GM21526 (cell line): ENCODE data around the gene AP3S1.
A peak's percentile ranks its signal among the peaks of the same experiment; 100 is the strongest.
"Not testable (repeated sequence)": the region's sequence is repeated elsewhere in the genome, so short reads cannot be mapped to it uniquely, and the experiment has no call there.

Experiments used
- ATAC-seq: cut with Tn5 transposase; IDR thresholded peaks from one replicate; pipeline ENCODE4 v1.9.1; 2021; ENCODE audit warnings: moderate library complexity; ENCODE audit not compliant: unreplicated experiment, low FRiP score

AP3S1 gene

GRCh38 chr5:115841382-115842088 lies at the start of gene AP3S1, which contains the start of gene ATG12:
AP3S1 (plus strand) TSS chr5:115841935; CDS start chr5:115842038, 103 bp downstream.
ATG12 (minus strand) TSS chr5:115841565; CDS start chr5:115841552, 13 bp downstream.
- peak; percentile 85 for ATAC-seq

GRCh38 chr5:115795700-115796099 lies 46.0 kb upstream of the AP3S1 start:
- no peak for ATAC-seq

GRCh38 chr5:115796656-115797055 lies 45.1 kb upstream of the AP3S1 start:
- no peak for ATAC-seq

GRCh38 chr5:115798252-115798651 lies 43.5 kb upstream of the AP3S1 start:
- no peak for ATAC-seq

GRCh38 chr5:115800108-115800507 lies 41.6 kb upstream of the AP3S1 start:
- no peak for ATAC-seq

DNA sequence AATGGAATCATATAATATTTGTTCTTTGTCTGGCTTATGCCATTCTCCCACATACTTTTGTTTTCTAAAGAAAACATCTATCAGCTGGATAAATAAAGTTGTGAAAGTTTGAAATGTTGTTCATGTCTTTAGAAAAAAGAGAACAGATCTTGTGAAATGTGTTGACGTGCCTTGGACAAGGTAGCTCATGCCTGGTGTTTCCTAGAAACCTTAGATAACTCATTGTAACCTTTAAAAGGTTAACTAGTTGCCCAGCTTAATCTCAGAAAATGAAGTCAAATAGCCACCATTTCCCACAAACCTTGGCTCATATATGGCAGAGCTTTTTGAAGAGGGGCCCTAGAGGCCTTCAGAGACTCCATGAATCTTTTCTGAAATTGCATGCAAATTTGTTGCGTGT lies 40.6 kb upstream of the AP3S1 start:
- no peak for ATAC-seq

DNA sequence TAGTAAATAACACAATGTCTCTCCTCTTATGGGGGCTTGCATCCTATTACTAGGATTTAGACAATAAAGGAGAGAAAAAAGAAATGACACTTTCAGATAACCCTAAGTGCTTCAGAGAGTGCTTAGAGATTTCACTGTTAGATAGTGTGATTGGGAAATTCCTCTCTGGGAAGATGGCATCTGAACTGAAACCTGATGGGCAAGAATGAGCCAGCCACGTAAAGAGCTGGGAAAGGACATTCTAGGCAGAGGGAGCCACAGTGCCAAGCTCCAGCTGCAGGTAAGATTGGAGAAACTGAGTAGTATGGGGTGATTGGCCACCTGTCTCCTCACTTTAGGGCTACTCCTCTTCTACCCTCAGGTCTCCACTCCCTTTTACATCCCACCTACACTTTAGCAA lies 39.8 kb upstream of the AP3S1 start:
- ATAC-seq, result no peak

DNA sequence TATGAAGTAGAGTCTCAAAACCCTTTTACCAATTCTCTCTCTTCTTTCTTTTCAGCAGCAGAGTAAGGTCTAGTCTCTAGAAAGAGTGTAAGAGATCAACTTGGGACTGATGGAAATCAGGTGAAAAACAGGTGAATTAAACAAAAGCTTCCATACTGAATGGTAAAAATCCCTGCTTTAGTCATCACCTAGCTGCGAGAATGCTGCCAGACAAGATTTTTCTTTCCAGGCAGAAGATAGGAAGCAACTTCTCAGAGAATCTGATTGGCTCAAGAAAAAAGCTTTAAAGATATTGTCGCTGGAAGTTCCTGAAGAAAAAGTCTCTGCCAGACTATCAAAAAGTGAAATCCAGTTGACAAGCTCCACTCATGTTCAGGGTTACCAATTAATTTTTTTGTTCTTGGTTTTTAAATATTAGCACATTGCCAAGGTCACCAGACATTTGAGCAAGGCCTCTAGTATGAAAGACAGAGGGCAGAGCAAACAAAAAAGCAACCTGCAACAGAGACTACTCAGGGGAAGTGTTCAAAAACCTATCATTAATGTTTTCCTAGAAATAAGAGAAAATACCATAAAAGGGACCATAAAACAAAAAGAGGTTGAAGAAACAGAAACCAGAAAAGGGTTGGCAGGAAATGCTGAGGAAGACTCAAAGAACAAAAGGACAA lies 34.6 kb upstream of the AP3S1 start:
- ATAC-seq, result no peak

DNA sequence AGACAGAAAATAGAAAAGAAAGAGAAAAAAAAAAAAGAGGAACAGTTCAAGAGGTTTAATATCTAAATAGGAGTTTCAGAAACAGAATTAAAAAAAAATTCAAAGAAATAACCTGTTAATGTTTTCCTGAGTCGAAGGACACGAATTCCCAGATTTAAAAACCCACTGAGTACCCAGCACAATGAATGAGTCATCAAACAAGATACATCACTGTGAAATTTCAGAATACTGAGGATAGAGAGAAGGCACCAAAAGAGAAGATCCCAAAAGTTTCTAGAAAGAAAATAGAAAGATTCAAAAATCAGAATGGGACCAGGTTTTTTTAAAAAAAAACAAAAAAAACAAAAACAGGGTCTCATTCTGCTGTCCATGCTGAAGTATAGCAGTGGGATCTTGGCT lies 34.1 kb upstream of the AP3S1 start:
- ATAC-seq, result no peak

GRCh38 chr5:115808066-115808465 lies 33.7 kb upstream of the AP3S1 start:
- not testable (repeated sequence) for ATAC-seq

DNA sequence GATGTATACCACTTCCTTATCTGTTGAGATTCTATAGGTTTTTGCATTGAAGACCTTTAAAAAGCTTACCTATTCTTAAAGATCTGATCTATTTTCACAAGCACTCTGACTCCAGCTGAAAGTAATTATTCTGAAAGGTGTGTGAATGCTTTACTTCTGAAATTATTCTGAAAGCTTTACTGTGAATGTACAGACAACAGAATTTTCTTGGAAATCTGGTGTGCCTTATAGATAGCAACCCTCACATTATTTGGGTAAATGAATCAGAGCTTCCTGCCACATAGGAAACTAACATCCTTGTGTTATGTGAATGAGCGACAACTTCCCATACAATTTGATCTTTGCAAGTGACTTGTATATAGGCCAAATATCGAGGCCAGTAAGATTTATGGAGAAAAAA lies 31.8 kb upstream of the AP3S1 start:
- no peak for ATAC-seq

DNA sequence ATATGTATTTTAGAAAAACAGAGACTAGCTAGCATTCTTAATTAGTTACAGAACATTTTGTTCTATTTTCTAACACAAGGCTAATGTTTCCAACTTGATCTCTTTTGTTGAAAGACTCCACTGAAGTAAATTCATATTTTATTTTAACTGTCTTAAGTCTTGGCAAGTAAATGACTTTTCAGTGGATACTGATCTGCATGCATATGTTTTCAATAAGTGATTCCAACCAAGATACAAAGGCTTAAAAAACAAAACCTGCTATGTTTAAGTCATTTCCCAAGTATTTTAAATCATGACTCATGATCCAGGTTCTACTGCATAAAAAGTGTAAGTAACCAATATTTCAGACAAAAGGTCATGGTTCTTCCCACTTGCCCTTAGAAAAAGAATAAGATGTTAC lies 31.0 kb upstream of the AP3S1 start:
- ATAC-seq, result no peak

GRCh38 chr5:115811406-115811805 lies 30.3 kb upstream of the AP3S1 start:
- no peak for ATAC-seq

GRCh38 chr5:115812372-115812771 lies 29.4 kb upstream of the AP3S1 start:
- ATAC-seq, result no peak

- ATAC-seq, result no peak
Measured at GRCh38 chr5:115813719-115814118, 28.0 kb upstream of the AP3S1 start.

DNA sequence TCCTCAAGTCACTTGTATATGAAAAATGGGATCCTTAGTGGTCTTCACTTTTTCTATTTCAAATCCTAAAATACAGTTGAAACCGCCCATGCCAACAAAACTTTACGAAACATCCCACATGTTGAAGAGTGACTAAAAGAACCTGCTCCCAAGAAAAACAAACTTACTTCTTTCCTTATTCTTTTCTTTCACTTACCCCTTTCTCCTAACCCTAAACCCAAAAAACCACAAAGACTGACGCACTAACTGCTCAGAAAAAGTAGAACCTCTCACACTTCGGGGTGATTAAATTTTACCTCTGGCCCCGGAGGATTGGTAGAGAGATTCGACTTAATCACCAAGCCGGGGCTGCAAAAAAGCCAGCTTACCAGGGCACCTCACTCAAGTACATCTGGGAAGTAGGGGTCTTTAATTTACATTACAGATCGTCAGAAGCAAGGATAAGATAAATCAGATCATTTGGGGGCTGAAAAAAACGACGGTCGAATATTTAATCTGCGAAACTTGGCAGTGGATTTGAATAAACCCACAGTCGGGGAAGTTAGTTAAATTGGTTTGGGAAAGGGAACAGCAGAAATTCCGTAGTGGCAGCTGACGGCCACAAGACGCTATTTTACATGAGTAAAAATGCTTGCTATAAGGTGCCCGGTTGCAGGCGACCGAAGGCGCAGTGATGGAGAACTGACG lies 26.6 kb upstream of the AP3S1 start:
- ATAC-seq, result no peak

GRCh38 chr5:115815693-115816225 lies 26.0 kb upstream of the AP3S1 start:
- no peak for ATAC-seq

DNA sequence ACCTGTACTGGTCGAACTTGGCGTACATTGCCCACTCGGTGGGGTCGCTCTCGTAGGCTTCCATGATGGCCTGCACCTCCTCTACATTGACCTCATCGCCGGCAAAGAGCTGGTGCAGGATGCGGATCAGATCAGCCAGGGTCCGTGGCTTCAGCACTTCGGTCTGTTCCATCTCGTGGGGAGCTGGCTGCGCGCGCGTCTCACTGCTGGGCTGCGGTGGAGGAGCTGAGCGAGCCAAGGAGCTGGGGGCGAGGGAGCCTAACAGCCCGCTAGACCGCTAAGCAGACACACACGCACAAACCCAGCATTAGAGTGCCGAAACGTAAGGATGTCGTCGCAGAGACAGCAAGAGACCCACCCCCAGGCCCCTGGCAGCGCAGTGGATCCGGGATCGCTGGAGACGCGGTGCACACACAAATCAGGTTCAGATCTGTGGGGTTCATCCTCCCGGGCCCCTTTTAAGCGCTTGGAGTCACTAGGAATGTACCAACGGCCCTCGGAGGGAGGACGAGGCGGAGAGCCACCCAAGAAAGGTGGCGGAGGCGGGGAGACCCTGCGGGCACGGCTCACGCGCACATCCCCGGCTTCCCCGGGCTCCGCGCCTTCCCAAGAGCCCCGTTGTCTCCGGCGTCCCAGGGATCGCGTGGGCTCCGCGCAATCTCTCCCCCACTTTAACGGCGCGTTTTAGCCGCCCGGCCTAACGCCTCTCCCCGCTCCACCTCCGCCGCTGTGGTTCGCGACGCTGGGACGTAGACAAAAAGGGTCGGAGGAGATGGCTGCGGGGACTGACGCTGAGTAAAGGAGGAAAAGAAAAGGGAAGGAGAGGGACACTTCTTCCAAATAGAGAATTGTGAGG lies 25.3 kb upstream of the AP3S1 start, which contains the start of gene CDO1:
Gene CDO1, minus strand, starts transcription at position 434 of the 856 bp plus-strand sequence. Its CDS starts 262 bp downstream, at position 172.
- no peak for ATAC-seq

- ATAC-seq, result no peak
Measured at GRCh38 chr5:115817386-115817785, 24.3 kb upstream of the AP3S1 start.

- no peak for ATAC-seq
Measured at GRCh38 chr5:115818821-115819220, 22.9 kb upstream of the AP3S1 start.
